Fibroblast of mammary gland (primary cell): ENCODE results near the gene CENPO.

Source experiments
- DNase-seq: peaks from one replicate; pipeline ENCODE4 v3.0.0-alpha.2; 2010; ENCODE audit warnings: low read depth
- H3K4me3 ChIP-seq: 2 replicates; pipeline ENCODE4 v1.5.1; 2011; ENCODE audit warnings: low read depth, mild to moderate bottlenecking, low read length, moderate library complexity; ENCODE audit not compliant: control insufficient read depth
- CTCF ChIP-seq: conservative IDR thresholded peaks from 2 replicates; pipeline ENCODE4 v1.5.1; 2011; ENCODE audit warnings: low read depth, low read length, inconsistent platforms; ENCODE audit not compliant: control insufficient read depth, insufficient read depth

CENPO gene

DNA sequence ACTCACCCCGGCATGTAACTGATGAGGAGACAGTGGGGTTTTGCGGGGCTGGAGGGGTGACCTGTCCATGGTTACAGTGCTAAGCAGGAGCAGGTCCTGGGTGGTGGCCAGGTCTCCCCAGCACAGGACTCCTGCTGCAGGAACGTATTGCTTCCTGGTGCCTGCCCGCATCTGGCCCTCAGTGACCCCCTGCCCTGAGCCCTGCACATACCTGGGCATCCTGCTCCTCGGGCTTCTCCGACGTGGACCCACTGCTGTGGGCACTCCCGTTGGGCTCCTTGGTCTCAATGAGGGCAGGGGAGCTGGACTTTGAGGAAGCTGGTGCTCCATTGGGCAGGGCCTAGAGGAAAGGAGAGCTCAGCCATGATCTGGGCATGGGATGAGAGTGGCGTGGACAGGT, 43.5 kb downstream of the CENPO start:
- no peak for DNase-seq
- TF ChIP-seq CTCF: no peak
- no peak overlapping the region for H3K4me3 ChIP-seq

DNA sequence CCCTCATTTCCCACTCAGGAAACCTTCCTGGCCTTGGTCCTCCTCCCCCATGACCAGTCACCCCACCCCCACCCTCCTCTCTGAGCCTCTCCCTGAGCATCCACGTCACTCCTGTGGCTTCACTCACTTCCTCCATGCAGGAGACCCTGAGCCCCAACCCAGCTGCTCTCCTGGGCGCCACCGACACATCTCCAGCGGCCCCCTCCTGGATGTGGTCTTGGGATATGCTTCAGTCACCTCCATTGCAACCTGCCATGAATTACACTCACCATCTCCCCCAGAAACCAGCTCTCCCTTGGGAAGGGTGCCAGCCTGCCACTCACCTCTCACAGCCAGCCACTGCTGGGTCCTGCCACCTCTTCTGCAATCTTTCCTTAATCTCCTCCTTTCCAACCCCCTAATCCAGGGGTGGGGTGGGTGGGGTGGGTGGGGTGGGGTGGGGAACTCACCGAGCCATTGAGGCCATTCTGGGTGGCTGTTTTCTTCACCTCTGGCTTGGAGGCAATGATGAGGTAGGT, 44.8 kb downstream of the CENPO start:
- no peak for TF ChIP-seq CTCF
- DNase-seq: no peak
- no peak overlapping the region for H3K4me3 ChIP-seq

DNA sequence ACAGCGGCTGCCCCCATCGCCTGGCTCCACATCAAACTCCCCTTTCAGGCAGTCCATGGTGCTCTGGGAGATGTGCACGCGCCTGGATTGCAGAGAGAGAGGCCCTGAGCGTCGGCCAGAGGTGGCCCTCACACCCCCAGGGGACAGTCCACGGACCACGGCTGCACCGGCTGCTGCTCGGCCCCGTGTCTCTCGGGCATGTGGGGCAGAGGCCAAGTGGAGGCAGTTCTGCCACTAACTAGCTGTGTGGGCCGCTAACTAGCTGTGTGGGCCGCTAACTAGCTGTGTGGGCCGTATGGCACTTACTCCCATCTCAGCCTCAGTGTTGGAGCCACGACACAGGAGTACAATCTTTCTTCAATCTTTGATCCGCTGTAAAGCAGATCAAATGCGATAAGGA, 45.3 kb downstream of the CENPO start:
- no peak overlapping the region for H3K4me3 ChIP-seq
- DNase-seq: no peak
- no peak for TF ChIP-seq CTCF

DNA sequence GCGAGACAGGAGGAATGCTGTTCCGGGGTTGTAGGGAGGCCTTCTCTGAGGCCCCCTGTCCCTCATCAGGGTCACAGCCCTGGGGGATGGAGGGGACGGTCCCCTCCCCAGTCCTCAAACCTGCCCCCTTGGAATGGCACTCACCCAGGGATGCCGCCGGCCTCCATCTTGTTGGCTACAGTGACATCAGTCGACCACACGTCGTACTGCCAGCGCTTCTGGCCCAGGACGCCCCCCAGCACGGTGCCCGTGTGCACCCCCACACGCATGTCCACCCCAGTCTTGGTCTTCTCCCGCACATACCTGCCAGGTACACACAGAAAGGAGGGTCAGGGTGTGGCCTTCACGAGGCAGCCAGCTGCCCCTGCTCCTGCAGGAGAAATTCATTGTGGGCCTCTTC, 46.5 kb downstream of the CENPO start:
- TF ChIP-seq CTCF: no peak

DNA sequence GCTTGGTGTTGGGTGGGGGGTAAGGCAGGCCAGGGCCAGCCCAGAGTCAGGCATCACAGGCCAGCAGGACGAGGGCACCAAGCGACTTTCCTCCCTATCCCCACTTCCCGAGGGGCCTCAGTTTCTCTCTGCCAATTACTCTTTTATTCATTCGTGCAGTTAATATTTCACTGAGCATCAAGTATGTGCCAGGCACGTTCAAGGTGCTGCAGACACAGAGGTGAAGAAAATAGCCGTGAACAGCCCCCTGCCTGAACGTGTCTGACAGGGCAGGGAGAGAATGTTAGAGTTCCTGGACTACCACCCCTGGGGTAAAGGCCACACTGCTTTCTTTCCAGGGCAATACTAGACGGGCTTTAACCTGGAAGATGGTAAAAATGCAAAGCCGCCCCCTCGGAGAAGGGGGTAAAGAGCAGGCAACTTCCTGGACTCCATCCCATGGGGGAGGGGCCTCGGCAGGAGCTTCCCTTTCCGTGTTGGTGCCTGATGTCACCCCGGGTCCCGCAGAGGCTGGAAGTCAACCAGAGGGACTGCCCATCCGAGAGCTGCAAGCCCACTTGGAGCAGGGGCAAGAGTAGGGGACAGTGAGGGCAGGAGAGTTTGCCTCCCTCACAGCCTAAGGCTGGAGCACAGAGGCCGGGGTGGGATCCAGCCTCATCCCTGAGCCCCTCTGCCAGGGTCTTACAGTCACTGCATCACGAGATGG, 47.1 kb downstream of the CENPO start:
- TF ChIP-seq CTCF: no peak
- no peak for DNase-seq
- H3K4me3 ChIP-seq: no peak overlapping the region

More for the DNA sequence above, 46.5 kb downstream of the CENPO start:
- DNase-seq: no peak
- H3K4me3 ChIP-seq: no peak overlapping the region

DNA sequence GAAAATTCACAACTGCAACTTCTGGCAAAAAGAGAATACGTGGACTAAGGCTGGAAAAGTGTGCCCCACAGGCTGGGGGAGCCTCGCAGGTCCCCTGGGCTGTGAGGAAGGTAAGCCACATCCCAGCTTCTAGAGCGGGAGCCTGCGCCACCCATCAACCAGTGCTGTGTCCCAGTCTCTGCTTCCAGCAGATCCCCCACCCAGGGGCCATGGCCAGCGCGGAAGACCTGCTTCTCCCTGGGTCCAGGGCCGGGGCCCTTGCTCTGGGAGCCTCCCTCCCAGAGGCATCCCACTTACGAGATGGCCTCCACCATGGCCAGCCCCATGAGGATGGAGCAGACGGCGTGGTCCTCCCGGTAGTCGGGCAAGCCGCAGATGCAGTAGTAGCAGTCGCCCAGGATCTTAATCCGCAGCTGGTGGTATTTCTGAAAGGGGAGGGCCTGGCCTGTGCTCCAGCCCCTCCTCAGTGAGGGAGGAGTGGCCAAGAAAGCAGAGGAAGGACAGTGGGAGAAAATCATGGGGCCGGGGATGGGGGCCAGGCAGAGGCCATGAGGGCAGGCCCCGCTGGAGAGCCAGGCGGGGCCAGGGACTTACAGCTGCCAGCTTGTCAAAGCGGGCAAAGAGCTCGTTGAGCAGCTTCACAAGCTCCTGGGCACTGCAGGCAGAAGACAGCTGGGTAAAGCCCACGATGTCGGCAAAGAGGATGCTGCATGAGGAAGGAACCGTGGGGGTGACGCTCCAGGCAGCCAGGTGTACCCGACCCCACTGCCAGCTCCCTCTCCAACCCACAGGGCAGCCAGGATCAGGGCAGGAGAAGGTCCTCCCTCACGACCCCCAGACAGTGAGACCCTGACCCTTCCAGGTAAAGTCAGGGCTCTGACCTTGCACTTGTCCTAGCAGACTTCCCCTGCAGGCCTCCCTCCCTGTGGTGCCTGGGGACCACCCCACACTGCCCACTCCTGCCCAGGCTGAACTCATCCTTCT, 48.0 kb downstream of the CENPO start:
- DNase-seq: no peak
- no peak for TF ChIP-seq CTCF

More for the DNA sequence above, 48.0 kb downstream of the CENPO start:
- no peak overlapping the region for H3K4me3 ChIP-seq
